Adipose tissue (tissue), 3 donors: Measurements from ENCODE around the gene EPN3. TPM values are rescaled to one million over a fixed set of nuclear protein-coding genes. Genes with fewer than 3 reads are reported as not detected.

Experiments used
- H3K27ac ChIP-seq: one replicate; pipeline ENCODE4 v1.5.1; 2013; ENCODE audit warnings: low read depth, low read length
- WGBS, 3 donors: extraction: QIAGEN DNeasy Blood & Tissue Kit; methylation state at CpG; one replicate each; pipeline ENCODE4 v1.1.7; 2013; 5-methylcytosine and 5-hydroxymethylcytosine counted together
- polyA plus RNA-seq, 3 donors: library from polyadenylated mRNA; stranded (reverse); fragments of 200-250 nt; gene quantifications; one replicate each; pipeline ENCODE4 v1.2.3, GENCODE V29; 2013
- donor health status: healthy with polysubstance abuse.
- donor health status: Bipolar disorder and iron deficiency.
- donor health status: healthy.

Gene EPN3
- polyA plus RNA-seq, 3 donors, result 0.67 to 6.9 (median 4.0) TPM

- H3K27ac ChIP-seq, result no peak overlapping the region
- 92 to 95% (median 94%) methylated on average over 24 of the region's 24 CpGs for WGBS, 3 donors
Observed at GRCh38 chr17:50590946-50591737, 58.6 kb downstream of the EPN3 start.

DNA sequence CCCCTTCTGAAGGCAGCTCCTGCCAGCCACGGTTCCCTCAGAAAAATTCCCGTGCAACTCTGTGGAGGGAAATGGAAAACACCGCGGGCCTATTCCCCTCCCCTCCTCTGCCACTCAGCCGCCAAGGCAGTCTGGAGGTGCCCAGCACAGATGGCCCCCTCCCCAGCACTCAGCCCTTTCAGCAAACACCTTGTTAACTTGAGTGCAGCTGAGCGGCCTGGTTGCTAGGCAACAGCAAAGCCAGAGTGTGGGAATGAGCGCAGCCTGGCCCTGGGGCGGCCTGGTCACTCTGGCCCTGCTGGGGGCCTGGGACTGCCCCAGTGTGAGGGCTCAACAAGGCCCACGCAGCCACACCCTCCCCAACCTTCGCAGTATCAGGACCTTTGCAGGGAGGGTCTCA, 60.8 kb downstream of the EPN3 start:
- no peak overlapping the region for H3K27ac ChIP-seq
- 36 to 75% (median 72%) methylated on average over 10 of the region's 10 CpGs for WGBS, 3 donors

Other genes starting within 250 kb of the EPN3 start
- 10 to 100 TPM in 1 of 3 donors, 1 to 10 TPM in 2; 7.9 to 11.6 (median 9.0) TPM for gene XYLT2, start 186.6 kb upstream of the EPN3 start, polyA plus RNA-seq
- gene MRPL27, start 159.6 kb upstream of the EPN3 start, polyA plus RNA-seq, result 100 to 1,000 TPM in 1 of 3 donors, 10 to 100 TPM in 2; 68.8 to 105 (median 99.8) TPM
- gene EME1, start 159.5 kb upstream of the EPN3 start, polyA plus RNA-seq, result under 1 TPM; 0.16 to 0.25 (median 0.22) TPM
- gene LRRC59, start 135.2 kb upstream of the EPN3 start, polyA plus RNA-seq, result 10 to 100 TPM; 57.1 to 74.7 (median 63.1) TPM
- 100 to 1,000 TPM in 1 of 3 donors, 10 to 100 TPM in 2; 15.6 to 103 (median 46.8) TPM for gene ACSF2, start 106.5 kb upstream of the EPN3 start, polyA plus RNA-seq
- gene CHAD, start 63.9 kb upstream of the EPN3 start, polyA plus RNA-seq, result 1 to 10 TPM in 1 of 3 donors, under 1 TPM in 1, not detected in 1; 0.54 to 5.6 TPM
- gene RSAD1, start 53.9 kb upstream of the EPN3 start, polyA plus RNA-seq, result 10 to 100 TPM; 21.9 to 27.9 (median 25.9) TPM
- gene MYCBPAP, start 24.3 kb upstream of the EPN3 start, polyA plus RNA-seq, result under 1 TPM; 0.09 to 0.34 (median 0.18) TPM
- gene SPATA20, start 14.4 kb downstream of the EPN3 start, polyA plus RNA-seq, result 10 to 100 TPM; 15.8 to 32.7 (median 21.8) TPM
- 1 to 10 TPM in 1 of 3 donors, under 1 TPM in 2; 0.07 to 2.9 (median 0.64) TPM for gene CACNA1G, start 28.0 kb downstream of the EPN3 start, polyA plus RNA-seq
- 10 to 100 TPM in 1 of 3 donors, 1 to 10 TPM in 2; 3.0 to 25.1 (median 8.1) TPM for gene ABCC3, start 102.1 kb downstream of the EPN3 start, polyA plus RNA-seq
- gene ANKRD40, start 175.2 kb downstream of the EPN3 start, polyA plus RNA-seq, result 10 to 100 TPM in 2 of 3 donors, 1 to 10 TPM in 1; 8.2 to 37.9 (median 35.7) TPM
- gene LUC7L3, start 186.9 kb downstream of the EPN3 start, polyA plus RNA-seq, result 10 to 100 TPM; 40.0 to 64.0 (median 44.7) TPM
- gene ANKRD40CL, start 234.8 kb downstream of the EPN3 start, polyA plus RNA-seq, result under 1 TPM in 1 of 3 donors, not detected in 2; 0.33 TPM